Progenitor cell of endocrine pancreas (in vitro differentiated cells): Measurements from ENCODE around the gene TIAM2. TPM values are rescaled to one million over a fixed set of nuclear protein-coding genes. Genes with fewer than 3 reads are reported as not detected.

Experiments used
- DNase-seq: peaks from one replicate; pipeline ENCODE4 v3.0.0; 2021; ENCODE audit warnings: low spot score; ENCODE audit not compliant: unreplicated experiment
- H3K27ac Mint-ChIP-seq: 2 replicates; pipeline ENCODE4 v1.8.0; 2021; ENCODE audit warnings: mild to moderate bottlenecking, moderate library complexity, mixed read lengths
- H3K27me3 Mint-ChIP-seq: 2 replicates; pipeline ENCODE4 v1.8.0; 2021; ENCODE audit warnings: mixed read lengths
- H3K36me3 Mint-ChIP-seq: 2 replicates; pipeline ENCODE4 v1.8.0; 2022; ENCODE audit warnings: mixed read lengths; ENCODE audit not compliant: insufficient read depth
- H3K4me1 Mint-ChIP-seq: 2 replicates; pipeline ENCODE4 v1.8.0; 2021; ENCODE audit warnings: low read depth, mixed read lengths
- H3K4me3 Mint-ChIP-seq: 2 replicates; pipeline ENCODE4 v1.8.0; 2021; ENCODE audit warnings: low read depth, mild to moderate bottlenecking, moderate library complexity, mixed read lengths
- H3K9me3 Mint-ChIP-seq: 2 replicates; pipeline ENCODE4 v1.8.0; 2021; ENCODE audit warnings: low read depth, mixed read lengths
- CTCF ChIP-seq: fragments of 200-600 bp; sonication (generic); IDR thresholded peaks from one replicate; pipeline ENCODE4 v1.5.0; 2021; ENCODE audit warnings: antibody characterized with exemption, mild to moderate bottlenecking; ENCODE audit not compliant: unreplicated experiment
- total RNA-seq: library from RNA; stranded (reverse); gene quantifications from 2 replicates; pipeline ENCODE4 v1.2.1, GENCODE V29; 2021

TIAM2 gene
- total RNA-seq, 1 donor from 2014 or later, result 14.3 TPM

DNA sequence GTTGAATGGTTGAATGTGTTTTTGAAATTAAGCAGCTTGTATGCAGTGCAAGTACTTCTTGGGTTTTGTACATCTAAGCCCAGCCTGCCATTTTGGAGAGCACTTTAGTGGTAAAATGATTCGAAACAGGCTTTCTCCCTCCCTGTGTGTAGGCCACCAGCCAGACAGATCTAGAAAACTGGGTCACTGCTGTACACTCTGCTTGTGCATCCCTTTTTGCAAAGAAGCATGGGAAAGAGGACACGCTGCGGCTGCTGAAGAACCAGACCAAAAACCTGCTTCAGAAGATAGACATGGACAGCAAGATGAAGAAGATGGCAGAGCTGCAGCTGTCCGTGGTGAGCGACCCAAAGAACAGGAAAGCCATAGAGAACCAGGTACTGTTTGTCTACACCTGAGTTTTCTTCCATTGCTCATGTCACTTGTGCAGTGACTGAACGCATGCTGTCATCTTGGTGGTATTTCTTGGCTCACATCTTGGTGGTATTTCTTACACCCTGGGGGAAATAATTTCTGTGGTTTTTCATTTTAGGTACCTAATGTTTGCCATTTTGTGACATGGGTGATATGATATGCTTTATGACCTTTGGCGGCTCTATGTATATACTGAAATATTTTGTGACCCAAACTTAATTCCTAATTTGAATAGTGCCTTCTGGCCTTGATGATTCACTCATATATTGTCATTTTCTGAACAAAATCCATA lies 153.0 kb downstream of the TIAM2 start:
- Mint-ChIP-seq H3K27me3 (peaks cover 34% of the 10 kb centered on the region), H3K36me3 (peaks cover 1% of the 10 kb centered on the region), H3K27ac (no peak overlapping the region), H3K9me3 (no peaks in the 10 kb centered on the region), H3K4me3 (no peak overlapping the region), H3K4me1 (peaks cover 14% of the 10 kb centered on the region)
- no peak for DNase-seq
- no peak for TF ChIP-seq CTCF

DNA sequence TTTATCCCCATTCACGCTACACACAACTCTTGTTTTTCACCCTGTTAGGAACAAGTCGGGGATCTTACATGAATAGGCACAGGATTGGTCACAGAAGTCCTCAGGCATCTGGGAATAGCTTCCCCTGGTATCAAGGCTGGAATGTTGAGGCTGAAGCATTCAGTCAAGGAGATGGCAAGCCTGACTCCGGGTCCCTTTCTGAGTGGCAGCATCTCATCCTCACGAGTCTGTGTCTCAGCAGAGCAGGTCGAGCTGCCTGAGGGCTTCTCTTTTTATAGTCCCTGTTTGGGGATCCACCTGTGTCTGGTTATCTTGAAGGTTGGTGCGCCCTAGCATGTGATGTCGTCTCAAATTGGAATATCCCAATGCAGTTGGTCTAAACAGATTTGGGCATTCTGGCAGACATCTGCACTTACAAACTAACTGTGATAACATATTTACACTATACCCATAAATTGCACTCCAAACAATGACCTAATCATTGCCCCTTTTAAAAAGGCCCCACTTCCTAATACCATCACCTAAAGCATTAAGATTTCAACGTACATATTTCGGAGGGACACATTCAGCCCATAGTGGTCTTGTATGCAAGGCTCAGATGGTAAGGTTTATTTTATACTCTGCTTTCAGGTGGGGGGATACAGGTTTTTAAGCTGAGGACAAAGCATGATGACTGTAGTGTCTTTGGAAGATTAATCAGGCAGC lies 156.0 kb downstream of the TIAM2 start:
- no peak for DNase-seq
- TF ChIP-seq CTCF, result no peak
- no peak overlapping the region for H3K4me3 Mint-ChIP-seq
- no peak overlapping the region for H3K27ac Mint-ChIP-seq
- H3K9me3 Mint-ChIP-seq, result no peaks in the 10 kb centered on the region
- peaks cover 17% of the 10 kb centered on the region for H3K27me3 Mint-ChIP-seq
- H3K36me3 Mint-ChIP-seq, result no peaks in the 10 kb centered on the region
- no peaks in the 10 kb centered on the region for H3K4me1 Mint-ChIP-seq

DNA sequence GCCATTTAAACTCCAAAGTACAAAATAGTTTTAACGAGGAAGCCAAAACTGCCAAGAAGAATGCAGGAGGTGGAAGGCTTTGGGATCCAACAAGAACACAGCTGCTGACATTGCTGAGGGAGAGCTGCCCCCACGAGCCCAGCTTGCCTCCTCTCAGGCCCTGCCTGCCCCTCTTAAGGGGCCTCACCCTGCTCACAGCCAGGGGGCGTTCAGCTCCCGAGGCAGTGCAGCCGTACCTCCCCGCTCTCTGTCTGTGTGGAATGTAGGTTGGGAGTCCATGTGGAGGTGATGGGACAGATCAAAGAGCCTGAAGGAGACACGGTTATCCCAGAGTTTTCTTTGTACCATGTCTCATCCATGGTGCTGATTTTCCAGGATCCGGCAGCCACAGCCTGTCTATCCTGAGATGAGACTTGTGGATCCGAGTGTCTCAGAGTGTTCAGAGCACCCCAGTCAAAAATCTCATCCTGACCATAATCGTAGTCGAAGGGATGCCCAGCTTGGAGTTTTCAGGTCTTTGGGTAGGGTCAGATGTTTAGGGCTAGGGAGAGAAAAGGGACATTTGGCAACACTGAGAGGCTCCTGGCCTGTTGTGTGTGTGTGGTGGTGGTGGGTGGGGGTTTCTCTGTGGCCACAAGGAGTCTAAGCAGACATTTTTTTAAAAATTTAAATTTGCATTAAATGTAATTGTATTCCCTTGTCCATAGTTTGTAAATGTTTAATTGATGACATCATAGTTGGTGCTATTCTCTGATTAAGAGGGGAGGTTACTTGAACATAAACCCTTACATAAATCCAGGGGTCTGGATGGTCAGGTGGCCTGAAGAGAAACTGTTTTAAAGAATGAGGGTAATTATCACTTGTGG lies 157.3 kb downstream of the TIAM2 start:
- Mint-ChIP-seq H3K27ac (peak overlapping the region; percentile 73), H3K27me3 (peaks cover 17% of the 10 kb centered on the region), H3K36me3 (no peaks in the 10 kb centered on the region), H3K9me3 (no peaks in the 10 kb centered on the region), H3K4me1 (no peaks in the 10 kb centered on the region), H3K4me3 (no peak overlapping the region)
- DNase-seq, result no peak
- TF ChIP-seq CTCF, result peak; percentile 49

DNA sequence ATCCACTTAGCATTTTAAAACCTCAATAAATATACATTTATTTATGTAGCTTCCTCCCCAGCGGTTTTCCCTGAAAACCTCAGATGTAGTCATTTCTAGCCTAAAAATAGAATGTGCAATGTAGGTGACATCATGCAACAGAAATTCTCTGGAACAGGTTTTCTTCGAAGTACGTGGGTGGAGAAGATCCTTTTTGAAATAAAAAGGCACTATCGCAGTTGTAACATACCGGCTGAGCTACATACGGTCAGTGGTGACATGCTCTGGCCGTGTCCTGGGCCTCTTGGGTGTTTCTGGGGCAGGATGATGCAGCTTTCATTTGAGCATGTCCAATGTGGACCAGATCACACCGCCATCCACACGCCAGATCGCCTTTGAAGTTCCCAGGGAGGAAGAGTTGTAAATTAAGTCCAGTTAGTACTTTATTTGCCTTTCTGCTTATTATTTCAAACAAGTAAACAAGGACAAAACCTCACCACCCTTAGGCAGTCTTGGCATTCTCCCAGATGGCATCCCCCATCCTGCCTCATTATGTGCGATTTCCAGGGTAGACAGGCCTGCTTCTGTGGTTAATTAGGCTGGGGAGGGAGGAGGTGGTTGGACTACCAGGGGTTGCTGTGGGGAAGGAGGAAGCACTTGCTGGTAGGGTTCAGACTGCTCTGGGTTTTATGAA lies 159.2 kb downstream of the TIAM2 start:
- H3K9me3 Mint-ChIP-seq, result no peaks in the 10 kb centered on the region
- no peak for DNase-seq
- H3K4me1 Mint-ChIP-seq, result no peaks in the 10 kb centered on the region
- no peak overlapping the region for H3K27ac Mint-ChIP-seq
- peaks cover 5% of the 10 kb centered on the region for H3K27me3 Mint-ChIP-seq
- no peaks in the 10 kb centered on the region for H3K36me3 Mint-ChIP-seq
- no peak overlapping the region for H3K4me3 Mint-ChIP-seq
- no peak for TF ChIP-seq CTCF
